SK-N-SH treated with all-trans-retinoic acid at 6 μM for 48 hours (cell line): ENCODE data around the gene LRRC37A.
"Not testable (repeated sequence)": the region's sequence is repeated elsewhere in the genome, so short reads cannot be mapped to it uniquely, and the experiment has no call there.

Source experiments
- PATZ1 ChIP-seq: fragments of 250-450 bp; sonication (Bioruptor Pico); IDR thresholded peaks from 2 replicates; pipeline ENCODE4 v1.8.0; 2020; ENCODE audit warnings: mild to moderate bottlenecking, moderate library complexity, borderline replicate concordance
- RARB ChIP-seq: fragments of 250-450 bp; sonication (Bioruptor Pico); IDR thresholded peaks from 2 replicates; pipeline ENCODE4 v1.8.0; 2021; ENCODE audit warnings: mild to moderate bottlenecking, moderate library complexity
- ZNF8 ChIP-seq: fragments of 450-650 bp; formaldehyde crosslinking; IDR thresholded peaks from 2 replicates; pipeline ENCODE4 v1.5.0; 2020; ENCODE audit warnings: mild to moderate bottlenecking, moderate library complexity
- TF ChIP-seq, protein P1 (sequence below): fragments of 250-450 bp; sonication (Bioruptor Pico); IDR thresholded peaks from 2 replicates; pipeline ENCODE4 v1.5.1; 2020; ENCODE audit warnings: low read depth, mild to moderate bottlenecking, moderate library complexity

GRCh38 chr17:46276728-46277479 is 18.0 kb upstream of the LRRC37A start:
- TF ChIP-seq, protein P1, sequence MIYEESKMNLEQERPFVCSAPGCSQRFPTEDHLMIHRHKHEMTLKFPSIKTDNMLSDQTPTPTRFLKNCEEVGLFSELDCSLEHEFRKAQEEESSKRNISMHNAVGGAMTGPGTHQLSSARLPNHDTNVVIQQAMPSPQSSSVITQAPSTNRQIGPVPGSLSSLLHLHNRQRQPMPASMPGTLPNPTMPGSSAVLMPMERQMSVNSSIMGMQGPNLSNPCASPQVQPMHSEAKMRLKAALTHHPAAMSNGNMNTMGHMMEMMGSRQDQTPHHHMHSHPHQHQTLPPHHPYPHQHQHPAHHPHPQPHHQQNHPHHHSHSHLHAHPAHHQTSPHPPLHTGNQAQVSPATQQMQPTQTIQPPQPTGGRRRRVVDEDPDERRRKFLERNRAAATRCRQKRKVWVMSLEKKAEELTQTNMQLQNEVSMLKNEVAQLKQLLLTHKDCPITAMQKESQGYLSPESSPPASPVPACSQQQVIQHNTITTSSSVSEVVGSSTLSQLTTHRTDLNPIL (CRISPR knock-in tag): not testable (repeated sequence)
- not testable (repeated sequence) for TF ChIP-seq ZNF8 (CRISPR knock-in tag); PATZ1; RARB (CRISPR knock-in tag)
